ENCODE data around the gene DRC7. TPM values are rescaled to one million over a fixed set of nuclear protein-coding genes. Genes with fewer than 3 reads are reported as not detected.
A peak's percentile ranks its signal among the peaks of the same experiment; 100 is the strongest.

DRC7 gene
- total RNA-seq, 4 donors from 2014 or later, result 0.79 TPM; not detected in 3

DNA sequence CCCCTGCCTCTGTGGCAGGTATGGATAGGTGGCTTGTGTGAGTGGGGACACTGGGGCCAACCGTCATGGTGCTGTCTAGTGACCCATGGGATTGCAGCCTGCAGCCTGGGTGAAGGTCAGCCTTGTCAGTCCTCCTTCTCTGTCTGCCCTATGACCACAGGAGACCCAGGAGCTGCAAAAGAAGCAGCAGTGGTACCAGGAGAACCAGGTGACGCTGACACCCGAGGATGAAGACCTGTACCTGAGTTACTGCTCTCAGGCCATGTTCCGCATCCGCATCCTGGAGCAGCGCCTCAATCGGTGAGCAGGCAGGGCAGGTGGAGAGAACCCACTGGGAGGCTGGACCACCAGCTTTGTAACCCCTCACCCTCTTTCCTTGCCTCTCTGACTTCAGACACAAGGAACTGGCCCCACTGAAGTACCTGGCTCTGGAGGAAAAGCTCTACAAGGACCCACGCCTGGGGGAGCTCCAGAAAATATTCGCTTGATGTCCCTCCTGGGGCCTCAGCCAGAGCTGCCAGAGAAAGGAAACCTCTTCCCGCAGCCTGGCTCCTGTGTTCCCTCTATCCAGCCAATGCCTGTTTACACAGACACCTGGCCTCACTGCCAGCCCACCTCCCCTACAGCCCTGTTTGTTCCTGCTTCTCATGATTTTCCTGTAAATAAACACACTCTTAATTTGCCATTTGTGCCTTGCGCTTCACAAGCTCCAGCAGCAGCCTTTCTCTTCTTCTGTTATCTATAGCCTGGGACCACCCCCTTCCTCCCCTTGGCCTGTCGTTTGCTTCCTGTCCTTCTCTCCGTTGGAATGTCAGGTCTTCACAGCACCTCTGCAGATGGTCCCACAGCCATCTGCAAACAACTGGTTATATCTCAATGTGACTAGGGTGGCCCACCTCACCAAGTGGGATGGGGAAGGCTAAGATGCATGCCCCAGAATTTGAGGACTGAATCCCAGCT lies 36.4 kb downstream of the DRC7 start:
- H3K4me3 ChIP-seq, result no peak overlapping the region
- 68 to 71% methylated on average over 9 to 10 of the region's 13 CpGs for WGBS, 2 donors
- intact Hi-C loops (cut with DNase I), result no loop called here
- DNase-seq, result no peak
- no peaks in the 10 kb centered on the region for H3K36me3 ChIP-seq
- no peak overlapping the region for H3K27ac ChIP-seq
- no peaks in the 10 kb centered on the region for H3K9me3 ChIP-seq
- H3K4me1 ChIP-seq, result peaks cover 6 to 13% (median 10%) of the 10 kb centered on the region in 3 donors
- TF ChIP-seq POLR2A (IDR thresholded peaks at IDR 0.05), result no peak
- TF ChIP-seq CTCF (IDR thresholded peaks at IDR 0.05), result no peak
- H3K27me3 ChIP-seq, result no peaks in the 10 kb centered on the region

GRCh38 chr16:57732037-57732436 lies 37.4 kb downstream of the DRC7 start:
- H3K4me3 ChIP-seq, result no peak overlapping the region
- no peaks in the 10 kb centered on the region for H3K36me3 ChIP-seq
- peaks cover 15 to 23% (median 18%) of the 10 kb centered on the region in 3 donors for H3K4me1 ChIP-seq
- no peaks in the 10 kb centered on the region for H3K27me3 ChIP-seq
- H3K27ac ChIP-seq, result no peak overlapping the region
- intact Hi-C loops (cut with DNase I), result no loop called here
- TF ChIP-seq CTCF (IDR thresholded peaks at IDR 0.05), result no peak
- TF ChIP-seq POLR2A (IDR thresholded peaks at IDR 0.05), result no peak
- DNase-seq, result no peak
- H3K9me3 ChIP-seq, result no peaks in the 10 kb centered on the region
- 18 to 33% methylated on average over 2 of the region's 2 CpGs for WGBS, 2 donors

DNA sequence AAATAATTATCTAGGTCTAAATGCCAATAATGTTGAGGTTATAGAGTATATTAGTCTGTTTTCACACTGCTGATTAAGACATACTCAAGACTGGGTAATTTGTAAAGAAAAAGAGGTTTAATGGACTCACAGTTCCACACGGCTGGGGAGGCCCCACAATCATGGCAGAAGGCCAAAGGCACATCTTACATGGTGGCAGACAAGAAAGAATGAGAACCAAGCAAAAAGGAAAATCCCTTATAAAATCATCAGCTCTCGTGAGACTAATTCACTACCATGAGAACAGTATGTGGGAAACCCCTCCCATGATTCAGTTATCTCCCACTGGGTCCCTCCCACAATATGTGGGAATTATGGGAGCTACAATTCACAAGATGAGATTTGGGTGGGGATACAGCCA lies 38.1 kb downstream of the DRC7 start:
- Histone ChIP-seq H3K9me3 (no peaks in the 10 kb centered on the region), H3K4me3 (no peak overlapping the region), H3K27me3 (no peaks in the 10 kb centered on the region), H3K36me3 (no peaks in the 10 kb centered on the region), H3K27ac (no peak overlapping the region), H3K4me1 (peaks cover 17 to 28% (median 21%) of the 10 kb centered on the region in 3 donors)
- TF ChIP-seq CTCF (IDR thresholded peaks at IDR 0.05) (no peak), POLR2A (IDR thresholded peaks at IDR 0.05) (no peak)
- intact Hi-C loops (cut with DNase I), result no loop called here
- no peak for DNase-seq
- 57 to 65% methylated on average over 2 of the region's 2 CpGs for WGBS, 2 donors

- DNase-seq, result no peak
- no peaks in the 10 kb centered on the region for H3K9me3 ChIP-seq
- intact Hi-C loops (cut with DNase I), result no loop called here
- peaks cover 17 to 29% (median 21%) of the 10 kb centered on the region in 3 donors for H3K4me1 ChIP-seq
- 42 to 75% methylated on average over 2 to 20 of the region's 20 CpGs for WGBS, 2 donors
- H3K4me3 ChIP-seq, result peak overlapping the region; percentile 83 to 97 (median 90)
- H3K27ac ChIP-seq, result peak overlapping the region; percentile 90 to 94 (median 92)
- H3K36me3 ChIP-seq, result no peaks in the 10 kb centered on the region
- H3K27me3 ChIP-seq, result no peaks in the 10 kb centered on the region
- no peak for TF ChIP-seq CTCF (IDR thresholded peaks at IDR 0.05)
- TF ChIP-seq POLR2A (IDR thresholded peaks at IDR 0.05), result no peak
Observed at GRCh38 chr16:57734308-57734924, 39.8 kb downstream of the DRC7 start.

Data from esophagus squamous epithelium (tissue), 5 donors.